ENCODE results near the gene RNF6. TPM values are rescaled to one million over a fixed set of nuclear protein-coding genes. Genes with fewer than 3 reads are reported as not detected.
A peak's percentile ranks its signal among the peaks of the same experiment; 100 is the strongest.

Gene RNF6
- total RNA-seq, 6 experiments from 2014 or later, result 8.2 to 17.3 (median 11.3) TPM

DNA sequence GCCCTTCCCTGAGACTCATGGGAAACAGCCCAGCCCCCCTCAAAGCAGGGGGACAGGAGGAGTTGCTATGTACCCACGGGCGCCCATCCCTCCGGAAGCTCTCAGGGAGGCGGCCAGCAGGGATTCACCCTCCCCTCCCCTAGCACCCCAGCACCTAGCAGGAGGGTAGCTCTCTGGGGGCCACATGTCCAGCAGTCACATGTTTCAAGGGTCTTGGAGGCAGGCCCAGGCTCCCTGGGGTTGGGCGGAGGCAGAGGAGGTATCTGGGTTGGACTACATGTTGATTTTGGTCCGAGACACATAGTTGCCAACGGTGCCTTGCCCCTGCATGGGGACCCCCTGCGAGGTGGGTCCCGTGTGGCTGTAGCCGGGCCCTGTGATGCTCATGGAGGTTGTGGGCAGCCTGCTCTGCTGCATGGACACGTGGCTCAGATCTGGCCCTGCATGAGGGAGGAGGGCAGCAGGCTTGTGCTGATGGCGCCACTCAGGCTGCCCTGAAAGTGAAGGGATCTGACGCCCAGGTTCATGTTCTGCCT lies 7.0 kb upstream of the RNF6 start:
- no peaks in the 10 kb centered on the region for H3K4me1 ChIP-seq
- no peaks in the 10 kb centered on the region for H3K36me3 ChIP-seq
- H3K27ac ChIP-seq, result no peak overlapping the region
- H3K4me3 ChIP-seq, result no peak overlapping the region
- WGBS (ENCODE audit: insufficient coverage, low coverage, low lambda C conversion rate, missing lambda C conversion rate), result 80% methylated on average over 7 of the region's 13 CpGs
- H3K9me3 ChIP-seq, result no peaks in the 10 kb centered on the region
- ATAC-seq (peak in 1 of 4 donors; percentile 28), DNase-seq (no peak)
- TF ChIP-seq, protein P1, sequence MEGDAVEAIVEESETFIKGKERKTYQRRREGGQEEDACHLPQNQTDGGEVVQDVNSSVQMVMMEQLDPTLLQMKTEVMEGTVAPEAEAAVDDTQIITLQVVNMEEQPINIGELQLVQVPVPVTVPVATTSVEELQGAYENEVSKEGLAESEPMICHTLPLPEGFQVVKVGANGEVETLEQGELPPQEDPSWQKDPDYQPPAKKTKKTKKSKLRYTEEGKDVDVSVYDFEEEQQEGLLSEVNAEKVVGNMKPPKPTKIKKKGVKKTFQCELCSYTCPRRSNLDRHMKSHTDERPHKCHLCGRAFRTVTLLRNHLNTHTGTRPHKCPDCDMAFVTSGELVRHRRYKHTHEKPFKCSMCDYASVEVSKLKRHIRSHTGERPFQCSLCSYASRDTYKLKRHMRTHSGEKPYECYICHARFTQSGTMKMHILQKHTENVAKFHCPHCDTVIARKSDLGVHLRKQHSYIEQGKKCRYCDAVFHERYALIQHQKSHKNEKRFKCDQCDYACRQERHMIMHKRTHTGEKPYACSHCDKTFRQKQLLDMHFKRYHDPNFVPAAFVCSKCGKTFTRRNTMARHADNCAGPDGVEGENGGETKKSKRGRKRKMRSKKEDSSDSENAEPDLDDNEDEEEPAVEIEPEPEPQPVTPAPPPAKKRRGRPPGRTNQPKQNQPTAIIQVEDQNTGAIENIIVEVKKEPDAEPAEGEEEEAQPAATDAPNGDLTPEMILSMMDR (IDR thresholded peaks at IDR 0.05), result no peak
- TF ChIP-seq POLR2A (IDR thresholded peaks at IDR 0.05), result no peak
- intact Hi-C loops (cut with DNase I), result no loop called here
- no peaks in the 10 kb centered on the region for H3K27me3 ChIP-seq

DNA sequence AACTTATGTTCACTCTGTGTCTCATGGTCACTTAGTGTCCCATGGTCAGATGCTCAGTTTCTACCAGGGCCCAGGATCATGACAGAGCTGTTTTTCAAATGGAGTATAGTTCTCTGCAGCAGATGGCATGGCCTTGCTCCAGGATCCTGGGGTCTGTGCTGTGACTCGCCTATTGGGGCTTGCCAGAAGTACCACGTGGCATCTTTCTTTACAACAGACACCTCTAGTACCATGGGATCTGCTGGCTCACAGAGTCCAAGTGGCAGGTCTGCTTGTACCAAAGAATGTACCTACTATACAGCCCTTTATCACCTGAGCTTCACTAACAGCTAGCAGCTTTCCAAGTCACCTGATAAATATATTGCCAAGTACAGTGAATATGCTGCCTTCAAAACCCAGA lies 6.0 kb upstream of the RNF6 start:
- no peak overlapping the region for H3K27ac ChIP-seq
- intact Hi-C loops (cut with DNase I), result no loop called here
- ATAC-seq (no peak), DNase-seq (no peak)
- no peaks in the 10 kb centered on the region for H3K4me1 ChIP-seq
- H3K27me3 ChIP-seq, result no peaks in the 10 kb centered on the region
- 71% methylated on average over 1 of the region's 2 CpGs for WGBS (ENCODE audit: insufficient coverage, low coverage, low lambda C conversion rate, missing lambda C conversion rate)
- H3K9me3 ChIP-seq, result no peaks in the 10 kb centered on the region
- no peaks in the 10 kb centered on the region for H3K36me3 ChIP-seq
- no peak overlapping the region for H3K4me3 ChIP-seq
- TF ChIP-seq, protein P1 (IDR thresholded peaks at IDR 0.05), result no peak
- no peak for TF ChIP-seq POLR2A (IDR thresholded peaks at IDR 0.05)

DNA sequence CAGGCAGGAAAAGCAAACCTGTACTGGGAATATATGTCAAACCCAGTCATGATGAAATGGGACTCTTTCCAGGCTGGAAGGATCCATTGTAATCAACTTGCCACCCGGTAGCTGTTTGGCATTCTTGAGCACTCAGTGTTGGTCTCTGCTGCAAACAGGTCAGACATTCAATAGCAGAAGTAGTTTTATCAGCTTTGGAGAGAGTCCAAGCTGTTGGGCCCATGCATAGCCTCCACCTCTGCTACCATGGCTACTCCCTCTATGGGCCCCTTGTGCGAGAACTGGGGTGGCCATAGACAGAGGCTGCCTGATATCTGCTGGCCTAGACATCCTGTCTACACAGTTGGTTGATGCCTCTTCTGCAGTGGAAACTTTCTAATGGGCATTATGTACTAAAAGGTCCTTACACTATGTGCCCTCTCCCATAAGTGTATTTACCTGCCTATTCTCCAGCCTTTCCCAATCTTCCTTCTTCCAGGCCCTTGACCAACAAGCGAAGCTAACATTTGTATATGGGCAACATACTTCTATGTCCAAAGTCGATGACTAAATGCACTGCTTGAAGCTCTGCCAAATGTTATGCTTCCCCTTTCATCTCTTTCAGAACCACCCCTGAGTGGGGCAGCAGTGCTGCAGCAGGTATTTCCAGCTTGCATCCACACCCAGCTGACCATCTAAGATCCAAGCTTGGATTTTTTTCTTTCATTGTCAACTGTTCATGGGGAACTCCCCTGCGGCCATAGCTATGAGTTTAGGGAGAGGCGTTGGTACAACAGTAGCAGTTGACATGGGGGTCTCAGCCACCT lies 5.3 kb upstream of the RNF6 start:
- Histone ChIP-seq H3K4me1 (peaks cover 0 to 6% (median 0%) of the 10 kb centered on the region in 4 donors), H3K4me3 (no peak overlapping the region), H3K27ac (no peak overlapping the region), H3K27me3 (no peaks in the 10 kb centered on the region), H3K36me3 (no peaks in the 10 kb centered on the region), H3K9me3 (no peaks in the 10 kb centered on the region)
- ATAC-seq (no peak), DNase-seq (no peak)
- intact Hi-C loops (cut with DNase I), result no loop called here
- WGBS (ENCODE audit: insufficient coverage, low coverage, low lambda C conversion rate, missing lambda C conversion rate), result 76% methylated on average over 4 of the region's 6 CpGs
- TF ChIP-seq, protein P1 (IDR thresholded peaks at IDR 0.05), result no peak
- TF ChIP-seq POLR2A (IDR thresholded peaks at IDR 0.05), result no peak

DNA sequence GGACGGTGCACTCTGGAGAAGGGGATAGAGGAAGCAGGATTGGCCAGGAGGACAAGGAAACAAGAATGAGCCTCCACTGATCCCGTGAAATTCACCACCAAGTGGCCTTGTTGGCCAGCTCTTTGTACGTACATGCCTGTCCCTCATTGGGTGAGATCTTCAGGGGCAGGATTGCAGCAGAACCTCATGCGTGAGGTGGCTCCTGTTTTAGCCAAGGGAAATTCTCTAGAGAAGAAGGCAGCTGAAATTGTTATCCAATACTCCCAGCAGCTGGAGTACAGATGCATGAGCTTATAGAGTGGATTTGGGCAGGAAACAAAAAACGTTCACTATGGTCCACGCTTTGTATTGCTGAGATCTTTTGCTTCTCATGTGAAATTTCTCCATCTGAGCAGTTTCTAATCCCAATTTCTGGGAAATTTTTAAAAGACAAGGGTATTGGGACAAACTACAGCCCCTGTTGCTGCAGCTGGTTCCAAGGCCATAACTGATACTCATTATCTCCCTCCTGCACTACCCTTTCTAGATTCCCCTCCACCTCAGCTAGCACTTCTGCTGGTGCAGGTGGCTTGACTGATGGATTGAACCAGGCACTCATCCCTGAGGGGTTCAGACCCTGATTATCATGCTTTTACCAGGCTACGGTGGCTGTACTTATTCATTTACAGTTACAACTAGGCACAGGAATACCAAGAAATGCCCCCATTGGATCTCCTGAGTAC lies 3.9 kb upstream of the RNF6 start:
- DNase-seq (no peak), ATAC-seq (no peak)
- TF ChIP-seq POLR2A (IDR thresholded peaks at IDR 0.05), result no peak
- WGBS (ENCODE audit: insufficient coverage, low coverage, low lambda C conversion rate, missing lambda C conversion rate), result 53% methylated on average over 6 of the region's 7 CpGs
- Histone ChIP-seq H3K27ac (no peak overlapping the region), H3K36me3 (no peaks in the 10 kb centered on the region), H3K27me3 (no peaks in the 10 kb centered on the region), H3K9me3 (no peaks in the 10 kb centered on the region), H3K4me1 (peaks cover 0 to 6% (median under 1%) of the 10 kb centered on the region in 4 donors), H3K4me3 (no peak overlapping the region)
- intact Hi-C loops (cut with DNase I), result no loop called here

Measured in right lobe of liver (tissue), 6 donors.